ENCODE measurements around the gene MARCHF4. TPM values are rescaled to one million over a fixed set of nuclear protein-coding genes. Genes with fewer than 3 reads are reported as not detected.

MARCHF4 gene
- total and polyA plus RNA-seq, 9 of the 15 experiments (the other 6 are each of a cell fraction or from before 2014, with no cell fraction given): 0.05 TPM; not detected in 8

- TF ChIP-seq, protein P1, sequence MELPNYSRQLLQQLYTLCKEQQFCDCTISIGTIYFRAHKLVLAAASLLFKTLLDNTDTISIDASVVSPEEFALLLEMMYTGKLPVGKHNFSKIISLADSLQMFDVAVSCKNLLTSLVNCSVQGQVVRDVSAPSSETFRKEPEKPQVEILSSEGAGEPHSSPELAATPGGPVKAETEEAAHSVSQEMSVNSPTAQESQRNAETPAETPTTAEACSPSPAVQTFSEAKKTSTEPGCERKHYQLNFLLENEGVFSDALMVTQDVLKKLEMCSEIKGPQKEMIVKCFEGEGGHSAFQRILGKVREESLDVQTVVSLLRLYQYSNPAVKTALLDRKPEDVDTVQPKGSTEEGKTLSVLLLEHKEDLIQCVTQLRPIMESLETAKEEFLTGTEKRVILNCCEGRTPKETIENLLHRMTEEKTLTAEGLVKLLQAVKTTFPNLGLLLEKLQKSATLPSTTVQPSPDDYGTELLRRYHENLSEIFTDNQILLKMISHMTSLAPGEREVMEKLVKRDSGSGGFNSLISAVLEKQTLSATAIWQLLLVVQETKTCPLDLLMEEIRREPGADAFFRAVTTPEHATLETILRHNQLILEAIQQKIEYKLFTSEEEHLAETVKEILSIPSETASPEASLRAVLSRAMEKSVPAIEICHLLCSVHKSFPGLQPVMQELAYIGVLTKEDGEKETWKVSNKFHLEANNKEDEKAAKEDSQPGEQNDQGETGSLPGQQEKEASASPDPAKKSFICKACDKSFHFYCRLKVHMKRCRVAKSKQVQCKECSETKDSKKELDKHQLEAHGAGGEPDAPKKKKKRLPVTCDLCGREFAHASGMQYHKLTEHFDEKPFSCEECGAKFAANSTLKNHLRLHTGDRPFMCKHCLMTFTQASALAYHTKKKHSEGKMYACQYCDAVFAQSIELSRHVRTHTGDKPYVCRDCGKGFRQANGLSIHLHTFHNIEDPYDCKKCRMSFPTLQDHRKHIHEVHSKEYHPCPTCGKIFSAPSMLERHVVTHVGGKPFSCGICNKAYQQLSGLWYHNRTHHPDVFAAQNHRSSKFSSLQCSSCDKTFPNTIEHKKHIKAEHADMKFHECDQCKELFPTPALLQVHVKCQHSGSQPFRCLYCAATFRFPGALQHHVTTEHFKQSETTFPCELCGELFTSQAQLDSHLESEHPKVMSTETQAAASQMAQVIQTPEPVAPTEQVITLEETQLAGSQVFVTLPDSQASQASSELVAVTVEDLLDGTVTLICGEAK (IDR thresholded peaks at IDR 0.05): no peak
- TF ChIP-seq, protein P1 (CRISPR knock-in tag; IDR thresholded peaks at IDR 0.05): peak; percentile 51; the same call in 1 of the 2 replicates
- peak; percentile 61; the same call in 1 of the 2 replicates for TF ChIP-seq DMBX1 (CRISPR knock-in tag; IDR thresholded peaks at IDR 0.05; ENCODE audit: borderline replicate concordance)
- TF ChIP-seq, protein P2, sequence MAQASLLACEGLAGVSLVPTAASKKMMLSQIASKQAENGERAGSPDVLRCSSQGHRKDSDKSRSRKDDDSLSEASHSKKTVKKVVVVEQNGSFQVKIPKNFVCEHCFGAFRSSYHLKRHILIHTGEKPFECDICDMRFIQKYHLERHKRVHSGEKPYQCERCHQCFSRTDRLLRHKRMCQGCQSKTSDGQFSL (CRISPR knock-in tag; IDR thresholded peaks at IDR 0.05): no peak
- TF ChIP-seq, protein P2 (tag; IDR thresholded peaks at IDR 0.05): no peak
- TF ChIP-seq, protein P3, sequence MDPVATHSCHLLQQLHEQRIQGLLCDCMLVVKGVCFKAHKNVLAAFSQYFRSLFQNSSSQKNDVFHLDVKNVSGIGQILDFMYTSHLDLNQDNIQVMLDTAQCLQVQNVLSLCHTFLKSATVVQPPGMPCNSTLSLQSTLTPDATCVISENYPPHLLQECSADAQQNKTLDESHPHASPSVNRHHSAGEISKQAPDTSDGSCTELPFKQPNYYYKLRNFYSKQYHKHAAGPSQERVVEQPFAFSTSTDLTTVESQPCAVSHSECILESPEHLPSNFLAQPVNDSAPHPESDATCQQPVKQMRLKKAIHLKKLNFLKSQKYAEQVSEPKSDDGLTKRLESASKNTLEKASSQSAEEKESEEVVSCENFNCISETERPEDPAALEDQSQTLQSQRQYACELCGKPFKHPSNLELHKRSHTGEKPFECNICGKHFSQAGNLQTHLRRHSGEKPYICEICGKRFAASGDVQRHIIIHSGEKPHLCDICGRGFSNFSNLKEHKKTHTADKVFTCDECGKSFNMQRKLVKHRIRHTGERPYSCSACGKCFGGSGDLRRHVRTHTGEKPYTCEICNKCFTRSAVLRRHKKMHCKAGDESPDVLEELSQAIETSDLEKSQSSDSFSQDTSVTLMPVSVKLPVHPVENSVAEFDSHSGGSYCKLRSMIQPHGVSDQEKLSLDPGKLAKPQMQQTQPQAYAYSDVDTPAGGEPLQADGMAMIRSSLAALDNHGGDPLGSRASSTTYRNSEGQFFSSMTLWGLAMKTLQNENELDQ (CRISPR knock-in tag; IDR thresholded peaks at IDR 0.05; ENCODE audit: borderline replicate concordance): peak; percentile 61; the same call in 1 of the 2 replicates
- no peak for TF ChIP-seq ZNF586 (CRISPR knock-in tag; conservative IDR thresholded peaks at IDR 0.05)
- TF ChIP-seq, protein P4, sequence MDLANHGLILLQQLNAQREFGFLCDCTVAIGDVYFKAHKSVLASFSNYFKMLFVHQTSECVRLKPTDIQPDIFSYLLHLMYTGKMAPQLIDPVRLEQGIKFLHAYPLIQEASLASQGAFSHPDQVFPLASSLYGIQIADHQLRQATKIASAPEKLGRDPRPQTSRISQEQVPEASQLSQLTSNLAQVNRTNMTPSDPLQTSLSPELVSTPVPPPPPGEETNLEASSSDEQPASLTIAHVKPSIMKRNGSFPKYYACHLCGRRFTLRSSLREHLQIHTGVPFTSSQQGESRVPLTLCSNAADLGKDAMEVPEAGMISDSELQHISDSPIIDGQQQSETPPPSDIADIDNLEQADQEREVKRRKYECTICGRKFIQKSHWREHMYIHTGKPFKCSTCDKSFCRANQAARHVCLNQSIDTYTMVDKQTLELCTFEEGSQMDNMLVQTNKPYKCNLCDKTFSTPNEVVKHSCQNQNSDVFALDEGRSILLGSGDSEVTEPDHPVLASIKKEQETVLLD (IDR thresholded peaks at IDR 0.05): 0 out of 2 replicates have a peak, but pooled peaks have one; percentile 60
- peak; percentile 55 for TF ChIP-seq SMARCA4 (IDR thresholded peaks at IDR 0.05)
- peak; percentile 67 for TF ChIP-seq GABPB1 (CRISPR knock-in tag; IDR thresholded peaks at IDR 0.05)
- peak; percentile 74; the same call in 1 of the 2 replicates for TF ChIP-seq LCOR (CRISPR knock-in tag; IDR thresholded peaks at IDR 0.05)
- TF ChIP-seq ELF4 (CRISPR knock-in tag; IDR thresholded peaks at IDR 0.05): peak; percentile 61; the same call in 1 of the 2 replicates
Observed at GRCh38 chr2:216371721-216372702, at the start of gene MARCHF4 (continued).

Data from K562 (cell line).